ENCODE measurements around the gene PPFIA3.

DNA sequence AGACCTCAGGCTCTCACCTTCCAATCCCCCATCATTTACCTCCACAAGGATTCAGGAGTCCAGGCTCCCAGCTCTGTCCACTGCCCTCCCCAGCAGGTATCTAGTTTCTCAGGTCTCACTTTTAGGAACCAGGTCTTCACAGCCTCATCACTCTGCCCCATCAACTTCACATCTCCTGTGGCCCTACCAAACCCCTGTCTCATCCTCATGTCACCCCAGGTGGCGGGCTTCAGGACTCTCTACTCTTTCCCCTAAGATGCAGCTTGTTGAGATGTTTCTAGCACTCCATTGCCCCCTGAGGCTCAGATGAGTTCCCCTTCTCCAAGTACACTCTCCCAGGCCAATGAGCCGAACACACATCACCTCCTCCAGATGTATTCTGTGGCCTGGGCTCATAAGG lies 1.5 kb downstream of the PPFIA3 start:
- TF ChIP-seq, protein P1, sequence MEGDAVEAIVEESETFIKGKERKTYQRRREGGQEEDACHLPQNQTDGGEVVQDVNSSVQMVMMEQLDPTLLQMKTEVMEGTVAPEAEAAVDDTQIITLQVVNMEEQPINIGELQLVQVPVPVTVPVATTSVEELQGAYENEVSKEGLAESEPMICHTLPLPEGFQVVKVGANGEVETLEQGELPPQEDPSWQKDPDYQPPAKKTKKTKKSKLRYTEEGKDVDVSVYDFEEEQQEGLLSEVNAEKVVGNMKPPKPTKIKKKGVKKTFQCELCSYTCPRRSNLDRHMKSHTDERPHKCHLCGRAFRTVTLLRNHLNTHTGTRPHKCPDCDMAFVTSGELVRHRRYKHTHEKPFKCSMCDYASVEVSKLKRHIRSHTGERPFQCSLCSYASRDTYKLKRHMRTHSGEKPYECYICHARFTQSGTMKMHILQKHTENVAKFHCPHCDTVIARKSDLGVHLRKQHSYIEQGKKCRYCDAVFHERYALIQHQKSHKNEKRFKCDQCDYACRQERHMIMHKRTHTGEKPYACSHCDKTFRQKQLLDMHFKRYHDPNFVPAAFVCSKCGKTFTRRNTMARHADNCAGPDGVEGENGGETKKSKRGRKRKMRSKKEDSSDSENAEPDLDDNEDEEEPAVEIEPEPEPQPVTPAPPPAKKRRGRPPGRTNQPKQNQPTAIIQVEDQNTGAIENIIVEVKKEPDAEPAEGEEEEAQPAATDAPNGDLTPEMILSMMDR (IDR thresholded peaks at IDR 0.05; ENCODE audit: low read length): no peak
- no peak for TF ChIP-seq EZH2phosphoT487 (IDR thresholded peaks at IDR 0.05; ENCODE audit: low read length)
- TF ChIP-seq EZH2 (optimal IDR thresholded peaks at IDR 0.05; ENCODE audit: low read depth, low read length): no peak
